GM19025 (cell line): ENCODE measurements around the gene IL1RAP.
"Not testable (repeated sequence)": the region's sequence is repeated elsewhere in the genome, so short reads cannot be mapped to it uniquely, and the experiment has no call there.

Source experiments
- ATAC-seq: cut with Tn5 transposase; IDR thresholded peaks from one replicate; pipeline ENCODE4 v1.9.1; 2021; ENCODE audit warnings: mild to moderate bottlenecking, low read depth, moderate library complexity; ENCODE audit not compliant: unreplicated experiment

Gene IL1RAP, protein sequence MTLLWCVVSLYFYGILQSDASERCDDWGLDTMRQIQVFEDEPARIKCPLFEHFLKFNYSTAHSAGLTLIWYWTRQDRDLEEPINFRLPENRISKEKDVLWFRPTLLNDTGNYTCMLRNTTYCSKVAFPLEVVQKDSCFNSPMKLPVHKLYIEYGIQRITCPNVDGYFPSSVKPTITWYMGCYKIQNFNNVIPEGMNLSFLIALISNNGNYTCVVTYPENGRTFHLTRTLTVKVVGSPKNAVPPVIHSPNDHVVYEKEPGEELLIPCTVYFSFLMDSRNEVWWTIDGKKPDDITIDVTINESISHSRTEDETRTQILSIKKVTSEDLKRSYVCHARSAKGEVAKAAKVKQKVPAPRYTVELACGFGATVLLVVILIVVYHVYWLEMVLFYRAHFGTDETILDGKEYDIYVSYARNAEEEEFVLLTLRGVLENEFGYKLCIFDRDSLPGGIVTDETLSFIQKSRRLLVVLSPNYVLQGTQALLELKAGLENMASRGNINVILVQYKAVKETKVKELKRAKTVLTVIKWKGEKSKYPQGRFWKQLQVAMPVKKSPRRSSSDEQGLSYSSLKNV

DNA sequence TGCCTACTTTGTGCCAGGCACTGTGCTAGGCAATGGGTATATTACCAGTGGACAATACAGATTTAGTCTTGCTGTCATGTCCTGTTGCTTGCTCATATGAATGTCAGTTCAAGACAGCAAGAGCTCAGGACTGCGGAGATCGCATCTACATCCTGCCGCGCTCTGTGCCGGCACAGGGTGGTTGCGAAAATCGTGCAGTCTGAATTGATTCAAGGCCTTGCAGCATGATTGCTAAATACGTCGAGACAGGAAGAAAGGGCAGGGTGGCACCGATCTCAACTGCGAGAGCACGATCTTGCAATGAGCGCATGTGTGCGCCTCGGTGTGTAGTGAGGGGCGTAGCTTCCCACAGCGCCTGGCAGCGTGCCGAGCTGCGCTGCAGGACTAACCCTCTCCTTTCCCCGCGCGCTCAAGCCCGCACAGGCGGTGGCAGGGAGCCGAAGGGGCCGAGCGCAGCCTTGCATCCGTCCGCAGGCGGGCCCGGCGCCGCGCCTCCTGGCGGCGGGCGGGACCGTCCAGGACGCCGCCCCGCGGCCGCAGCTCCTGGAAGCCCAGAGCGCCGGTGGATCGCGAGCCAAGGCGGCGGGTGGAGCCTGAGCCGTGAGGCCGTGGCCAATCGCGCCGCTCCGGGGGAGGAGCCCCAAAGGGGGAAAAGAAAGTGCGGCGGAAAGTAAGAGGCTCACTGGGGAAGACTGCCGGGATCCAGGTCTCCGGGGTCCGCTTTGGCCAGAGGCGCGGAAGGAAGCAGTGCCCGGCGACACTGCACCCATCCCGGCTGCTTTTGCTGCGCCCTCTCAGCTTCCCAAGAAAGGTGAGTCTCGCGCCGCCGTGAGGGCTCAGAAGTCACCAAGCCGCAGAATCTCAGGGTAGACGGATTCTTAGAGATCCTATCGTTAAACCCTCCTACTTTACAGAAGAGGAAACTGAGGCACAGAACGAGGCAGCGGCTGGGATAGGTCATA lies at the start of gene IL1RAP:
Gene IL1RAP (plus strand): TSS at position 677 of the 962 bp plus-strand sequence. CDS start 50,205 bp downstream, outside the sequence.
- ATAC-seq: peak; percentile 98

DNA sequence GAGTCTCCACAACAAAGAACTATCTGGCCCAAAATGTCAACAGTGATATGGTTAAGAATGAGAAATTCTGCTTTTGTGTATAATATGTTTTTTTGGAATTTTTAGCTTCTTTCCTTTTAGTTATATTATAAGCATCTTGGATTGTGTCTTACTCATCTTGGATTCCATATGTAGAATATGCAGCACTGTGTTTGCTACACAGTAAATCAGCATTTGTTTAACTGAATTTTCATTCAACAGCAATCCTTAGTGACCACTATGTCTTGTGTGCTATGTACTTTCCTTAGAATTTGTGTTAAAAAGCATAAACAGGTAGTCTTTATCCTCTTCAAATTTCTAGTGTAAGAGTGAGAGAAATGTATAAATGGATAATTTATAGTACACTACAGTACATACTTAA lies 46.0 kb upstream of the IL1RAP start:
- ATAC-seq: no peak

DNA sequence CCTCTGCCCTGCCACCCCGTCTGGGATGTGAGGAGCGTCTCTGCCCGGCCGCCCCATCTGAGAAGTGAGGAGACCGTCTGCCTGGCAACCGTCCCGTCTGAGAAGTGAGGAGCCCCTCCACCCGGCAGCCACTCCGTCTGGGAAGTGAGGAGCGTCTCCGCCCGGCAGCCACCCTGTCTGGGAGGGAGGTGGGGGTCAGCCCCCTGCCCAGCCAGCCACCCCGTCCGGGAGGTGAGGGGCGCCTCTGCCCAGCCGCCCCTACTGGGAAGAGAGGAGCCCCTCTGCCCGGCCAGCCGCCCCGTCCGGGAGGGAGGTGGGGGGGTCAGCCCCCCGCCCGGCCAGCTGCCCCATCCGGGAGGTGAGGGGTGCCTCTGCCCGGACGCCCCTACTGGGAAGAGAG lies 40.6 kb upstream of the IL1RAP start:
- not testable (repeated sequence) for ATAC-seq

DNA sequence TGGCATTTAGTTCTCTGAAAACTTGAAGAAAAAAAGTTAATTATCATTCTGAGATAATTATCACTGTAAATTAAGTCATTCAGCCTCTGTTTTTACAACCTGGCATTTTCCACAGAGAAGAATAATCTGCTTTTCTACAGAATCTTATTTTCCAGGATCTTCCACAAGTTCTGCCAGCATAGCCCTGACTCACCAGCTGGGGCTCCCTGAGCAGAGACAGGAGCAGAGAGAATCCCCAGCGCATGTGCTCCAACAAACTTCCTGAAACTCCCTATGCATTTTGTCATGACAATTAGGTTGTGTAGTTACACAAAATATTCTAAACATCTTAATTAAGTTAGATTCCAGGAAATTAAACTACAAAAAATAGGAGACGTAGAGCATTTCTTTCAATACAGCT lies 32.1 kb upstream of the IL1RAP start:
- no peak for ATAC-seq

DNA sequence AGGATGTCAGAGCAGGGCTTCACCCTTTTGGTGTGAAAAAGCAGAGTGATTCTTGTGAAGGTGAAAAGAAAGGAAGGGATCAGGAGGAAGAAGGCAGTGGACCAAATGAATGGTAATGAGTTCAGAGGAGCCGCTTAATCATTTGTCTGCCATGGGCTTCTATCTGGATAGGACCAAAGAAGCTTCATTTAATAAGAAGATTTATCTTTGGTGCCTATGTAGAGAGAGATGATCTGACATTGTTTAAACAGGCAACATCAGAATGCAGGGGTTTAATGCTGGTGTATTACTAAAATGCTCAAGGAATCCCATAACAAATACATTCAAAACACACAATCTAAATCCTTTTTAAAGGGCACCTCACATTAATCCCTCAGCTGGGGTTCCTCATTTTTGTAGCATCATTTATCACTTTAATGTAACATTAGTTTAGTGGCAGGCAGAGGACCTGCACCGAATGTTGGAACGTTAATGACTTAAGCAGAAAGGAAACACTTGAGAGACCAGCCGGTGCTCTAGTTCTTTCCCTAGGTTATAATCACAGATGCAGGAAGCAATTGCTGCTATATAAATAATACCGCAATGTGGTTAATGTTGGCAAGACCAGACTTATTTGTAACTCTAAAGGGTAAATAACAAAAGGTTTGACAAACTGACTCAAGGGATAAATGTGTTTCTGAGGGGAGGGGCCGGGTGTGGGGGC lies 27.9 kb upstream of the IL1RAP start:
- ATAC-seq: no peak

DNA sequence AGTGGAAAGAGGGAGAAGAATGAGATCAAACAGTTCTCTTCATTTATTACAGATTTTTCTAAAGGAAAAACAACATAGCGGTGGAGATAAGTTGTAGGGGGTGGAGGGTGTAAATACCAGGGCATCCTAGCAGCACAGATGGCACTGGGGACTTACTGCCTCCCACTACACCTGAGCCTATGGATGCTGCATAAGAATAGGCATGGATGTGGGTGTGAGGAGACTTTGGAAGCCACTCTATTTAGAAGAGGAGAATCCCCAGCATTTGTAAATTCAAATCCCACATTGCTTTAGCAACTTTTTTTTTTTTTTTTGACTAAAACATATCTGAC lies 27.4 kb upstream of the IL1RAP start:
- no peak for ATAC-seq

DNA sequence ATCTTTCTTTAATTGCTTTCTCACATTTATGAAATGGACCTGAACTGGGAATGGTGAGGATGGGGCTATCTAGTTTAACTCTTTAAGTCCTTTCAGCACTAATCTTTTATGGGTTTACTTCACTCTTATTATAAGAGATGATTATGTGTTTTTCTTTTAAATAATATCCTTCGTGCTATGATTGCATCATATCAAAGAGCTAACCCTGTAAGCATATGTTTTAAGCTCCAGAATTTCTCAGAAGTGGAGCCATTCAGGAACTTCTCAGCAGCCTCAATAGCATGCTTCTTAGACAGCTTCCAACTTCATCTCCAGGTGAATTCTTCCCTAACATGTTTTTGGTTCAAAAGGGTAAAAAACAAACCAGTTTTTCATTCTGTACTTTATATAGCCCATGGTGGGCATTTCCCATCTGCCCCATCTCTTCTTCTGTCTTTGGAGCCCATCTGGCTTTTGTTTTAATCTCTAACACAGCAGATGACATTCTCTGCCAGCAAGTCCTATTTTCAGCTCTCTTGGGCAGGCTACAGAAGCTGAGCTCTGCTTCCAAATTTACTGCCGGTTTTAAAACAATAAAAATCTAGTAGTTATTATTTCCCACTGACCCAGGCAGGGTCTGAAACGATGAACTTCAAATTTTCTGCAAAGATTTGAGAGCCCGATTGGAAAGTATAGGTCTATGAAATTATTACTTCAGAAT lies 26.8 kb upstream of the IL1RAP start:
- ATAC-seq: no peak

DNA sequence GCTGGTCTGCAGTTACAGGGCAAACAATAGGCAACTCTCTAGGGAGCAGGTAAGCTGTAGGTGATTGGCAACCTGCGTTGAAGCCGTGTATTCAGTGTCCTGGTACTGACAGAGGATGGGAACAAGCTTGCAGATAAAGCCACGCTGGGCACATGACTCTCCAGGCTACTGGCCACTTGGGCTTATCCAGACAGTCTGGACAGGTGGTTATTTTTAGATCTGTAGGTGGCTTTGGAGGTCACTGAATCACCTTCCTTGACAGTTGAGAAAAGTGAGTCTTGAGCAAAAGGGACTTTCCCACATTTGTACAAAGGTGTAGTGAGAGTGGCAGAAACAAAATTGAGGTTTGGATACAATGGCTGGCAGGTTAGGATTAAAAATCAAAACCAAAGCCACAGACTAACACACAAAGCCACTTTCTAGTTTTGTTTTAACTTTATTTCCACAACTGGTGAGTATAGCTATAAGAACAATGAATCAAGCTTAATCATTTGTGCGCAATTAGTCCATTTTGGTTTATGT lies 22.3 kb upstream of the IL1RAP start:
- ATAC-seq: no peak

DNA sequence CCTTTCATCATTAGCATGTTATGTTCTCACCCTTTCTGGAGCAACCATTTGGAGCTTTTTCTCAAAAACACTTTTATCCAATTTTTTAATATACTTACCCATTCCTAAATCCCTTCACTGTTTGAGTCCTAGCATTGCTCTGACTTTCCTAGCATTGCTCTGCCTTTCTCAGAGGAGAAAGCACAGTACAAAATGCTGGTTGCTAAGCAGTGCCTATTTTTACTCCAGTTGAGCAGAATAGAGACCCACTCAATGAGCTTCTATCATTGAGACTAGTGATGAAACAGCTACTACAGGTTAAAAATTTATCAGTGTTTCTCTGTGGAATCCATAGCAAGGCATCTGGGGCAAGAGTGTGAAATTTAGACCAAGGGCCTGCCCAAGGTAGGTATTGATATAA lies 21.8 kb upstream of the IL1RAP start:
- no peak for ATAC-seq

DNA sequence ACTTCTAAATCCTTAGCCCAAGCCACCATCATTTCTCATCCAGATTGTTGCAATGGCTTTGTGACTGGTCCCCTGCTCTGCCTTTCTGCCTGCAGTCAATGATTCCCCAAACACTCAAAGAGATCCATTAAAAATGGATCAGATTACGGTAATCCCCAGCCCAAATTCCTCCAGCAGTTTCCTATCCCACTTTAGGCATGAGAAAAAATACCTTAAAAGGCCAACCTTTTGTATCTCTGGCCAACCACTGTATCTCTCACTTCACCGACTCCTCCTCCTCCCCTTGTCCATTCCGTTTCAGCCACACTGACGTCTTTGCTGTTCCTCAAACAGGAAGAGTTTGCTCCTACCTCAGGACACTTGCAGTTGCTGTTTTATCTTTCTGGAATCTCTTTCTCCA lies 20.9 kb upstream of the IL1RAP start:
- ATAC-seq: no peak

DNA sequence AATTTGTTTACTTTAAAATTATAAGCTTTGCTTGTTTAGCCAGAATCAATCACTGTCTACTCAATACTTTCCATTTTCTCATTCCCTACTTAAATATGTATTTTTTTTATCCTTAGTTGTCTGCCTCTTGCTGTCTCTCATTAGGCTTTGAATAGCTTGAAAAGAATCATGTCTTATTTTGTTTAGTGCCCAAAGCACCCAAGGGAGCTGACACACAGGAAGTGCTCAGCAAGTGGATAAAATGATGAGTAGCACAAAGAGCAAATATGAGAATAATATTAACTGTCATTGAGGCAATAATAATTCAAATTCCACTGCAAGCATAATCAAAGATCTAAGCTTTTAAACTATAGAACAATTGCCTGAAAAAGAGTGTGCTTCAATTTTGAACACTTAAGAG lies 19.0 kb upstream of the IL1RAP start:
- no peak for ATAC-seq

DNA sequence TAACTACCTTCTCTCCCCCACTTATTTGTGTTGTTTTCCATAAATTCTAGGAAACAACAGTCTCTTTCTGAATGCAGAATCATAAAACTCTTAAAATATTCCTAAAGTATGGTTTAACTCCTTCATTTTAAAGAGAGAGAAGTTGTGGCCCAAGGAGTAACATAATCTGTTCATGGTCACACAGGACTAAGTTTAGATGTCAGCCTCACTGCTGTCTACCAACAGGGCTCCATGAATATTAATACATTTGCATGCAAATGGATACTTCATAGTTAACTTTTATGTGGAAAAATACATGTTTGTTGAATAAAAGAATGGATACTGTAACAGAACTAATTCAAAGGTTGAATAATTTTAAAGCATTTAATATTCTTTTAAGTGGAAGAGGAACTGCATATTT lies 18.5 kb upstream of the IL1RAP start:
- ATAC-seq: no peak

DNA sequence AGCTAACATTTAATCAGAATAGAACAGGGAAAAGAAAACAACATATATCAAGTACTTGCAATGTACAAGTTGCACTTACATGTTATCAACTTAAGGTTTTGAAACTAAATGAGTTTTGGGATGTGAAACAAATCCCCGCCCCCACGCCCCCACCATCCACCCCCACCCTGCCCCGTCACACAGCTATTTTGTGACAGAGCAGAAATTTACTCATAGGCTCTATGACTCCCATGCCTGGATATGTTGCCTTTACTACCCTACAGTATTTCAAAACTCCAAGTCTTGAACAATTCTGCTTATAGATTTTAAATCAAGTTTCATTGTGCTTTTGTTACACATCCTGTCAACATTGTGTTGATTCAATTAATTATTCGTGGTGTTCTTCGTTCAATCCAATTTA lies 18.1 kb upstream of the IL1RAP start:
- no peak for ATAC-seq

DNA sequence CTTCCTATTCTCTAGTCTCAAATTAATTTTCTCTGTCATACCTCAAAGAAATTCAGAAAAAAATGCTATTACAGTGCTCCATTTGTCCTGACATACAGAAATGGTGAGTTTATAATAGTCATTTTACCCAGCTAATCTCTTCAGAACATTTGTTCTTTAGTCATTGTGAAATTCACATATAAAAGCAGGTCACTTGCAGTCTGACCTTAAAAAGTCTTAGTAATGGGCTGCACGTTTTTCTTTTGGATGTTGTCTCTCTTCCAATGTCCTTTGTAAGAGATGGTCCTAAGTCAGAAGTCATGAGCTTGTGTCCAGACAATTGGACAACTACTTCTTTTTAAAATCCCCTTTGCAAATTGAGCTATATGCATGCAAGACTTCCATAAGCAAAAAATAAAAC lies 17.0 kb upstream of the IL1RAP start:
- ATAC-seq: no peak

DNA sequence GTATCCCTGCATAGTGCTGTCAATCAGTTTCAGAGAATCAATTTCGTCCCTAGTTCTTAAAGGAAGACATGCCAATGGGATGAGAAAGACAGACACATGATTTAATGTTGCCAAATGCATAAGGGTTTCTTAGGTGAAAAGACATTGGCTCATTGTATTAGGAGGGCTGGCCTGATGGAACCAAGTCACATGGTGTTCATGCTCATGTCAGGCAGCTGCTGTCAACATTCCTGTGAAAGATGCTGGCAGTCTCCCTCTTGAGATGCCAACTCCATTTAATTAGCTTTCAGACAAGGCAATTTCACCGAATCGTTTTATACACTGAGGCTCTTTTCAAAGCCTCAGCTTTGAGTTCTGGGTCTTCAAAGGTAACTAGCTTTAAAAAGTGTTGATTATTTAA lies 16.1 kb upstream of the IL1RAP start:
- no peak for ATAC-seq

DNA sequence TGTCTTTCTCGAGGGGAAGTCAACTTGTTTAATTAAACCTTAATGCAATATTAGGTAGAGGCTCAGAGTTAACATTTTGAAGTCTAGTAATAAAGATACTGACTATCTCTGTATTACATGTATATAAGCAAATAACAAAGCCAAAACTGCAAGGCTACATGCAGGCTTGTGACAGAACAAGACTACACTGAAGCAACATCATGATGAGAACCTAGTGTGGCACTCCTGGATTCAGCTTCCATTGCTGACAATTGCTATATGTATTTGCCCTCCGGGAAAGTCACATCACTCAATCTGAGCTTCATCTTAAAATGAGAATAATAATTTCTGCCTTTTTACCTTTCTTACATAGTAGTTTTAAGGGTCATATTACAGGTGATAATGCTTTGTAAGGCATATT lies 15.6 kb upstream of the IL1RAP start:
- ATAC-seq: no peak

DNA sequence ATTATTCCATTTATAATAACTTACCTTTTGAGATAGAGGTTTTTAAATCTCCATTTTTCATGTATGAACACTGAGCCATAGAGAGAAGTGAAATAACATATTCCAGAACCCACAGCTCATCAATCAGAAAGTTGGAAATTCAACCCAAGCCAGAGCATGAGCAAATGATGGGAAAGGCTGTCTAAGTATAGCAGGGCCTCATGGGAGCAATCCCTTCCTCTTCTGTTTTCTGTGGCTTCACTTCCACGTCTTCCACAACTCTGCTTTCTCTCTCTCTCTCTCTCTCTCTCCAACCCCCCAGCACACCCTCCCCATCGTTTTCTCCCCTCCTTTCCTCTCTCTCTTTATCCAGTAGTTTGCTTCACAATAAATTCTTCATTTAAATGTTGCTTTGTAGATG lies 14.8 kb upstream of the IL1RAP start:
- no peak for ATAC-seq

DNA sequence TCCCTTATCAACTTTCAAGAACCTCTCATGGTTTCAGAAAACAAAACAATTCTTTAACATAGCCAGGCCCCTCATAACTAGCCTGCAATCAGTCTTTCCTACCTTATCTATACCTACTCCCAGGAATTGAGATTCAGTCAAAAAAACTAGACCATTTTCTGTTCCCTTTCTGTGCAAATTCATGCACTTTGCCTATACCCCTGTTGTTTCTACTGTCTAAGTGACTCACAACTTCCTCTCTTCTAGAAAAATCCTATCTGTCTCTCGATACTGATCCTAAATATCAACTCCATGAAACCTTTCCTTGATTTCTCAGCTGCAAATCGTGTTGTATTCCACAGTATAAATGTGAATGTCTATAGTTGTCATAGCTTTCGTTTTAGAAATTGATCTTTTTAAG lies 10.9 kb upstream of the IL1RAP start:
- no peak for ATAC-seq

DNA sequence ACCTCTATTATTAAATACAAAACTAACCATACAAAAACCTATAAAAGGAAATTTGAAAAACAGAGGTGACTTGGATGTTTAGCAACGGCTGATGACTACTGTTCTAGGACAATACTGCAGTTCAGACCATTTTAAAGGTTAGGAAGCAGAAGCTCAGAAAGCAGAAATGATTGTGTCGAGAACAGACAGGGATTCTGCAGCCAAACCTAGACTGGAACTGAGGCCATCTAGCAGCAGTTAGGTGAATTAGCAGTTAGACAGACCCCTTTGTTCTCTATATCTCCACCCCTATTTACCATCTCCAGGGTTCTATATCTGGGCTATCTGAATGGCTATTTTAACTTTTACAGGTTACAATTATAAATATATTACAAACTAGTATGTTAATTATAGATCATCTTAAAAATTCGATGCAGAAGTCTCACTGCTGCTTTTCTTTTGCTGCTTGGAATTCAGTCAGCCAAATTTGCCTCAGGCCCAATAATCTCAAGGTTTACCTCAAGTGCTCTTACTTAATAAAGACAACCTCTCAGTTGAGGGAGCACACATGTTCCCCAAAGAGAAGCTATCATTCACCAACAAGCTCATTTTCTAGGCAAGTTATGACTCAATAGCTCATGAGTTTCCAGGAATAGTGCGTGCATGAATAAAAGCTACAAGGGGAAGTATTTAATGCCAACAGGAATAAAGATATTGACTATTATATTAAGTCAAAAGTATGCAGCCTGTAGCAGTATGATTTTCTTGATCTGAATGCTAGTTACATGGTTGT lies 9.3 kb upstream of the IL1RAP start:
- ATAC-seq: no peak
